Measurements from ENCODE around the gene PAFAH1B2. TPM values are rescaled to one million over a fixed set of nuclear protein-coding genes. Genes with fewer than 3 reads are reported as not detected.

PAFAH1B2 gene
- total and polyA plus RNA-seq, 3 donors from 2014 or later, result 66.5 to 156 (median 150) TPM

GRCh38 chr11:117201658-117202305, 57.7 kb downstream of the PAFAH1B2 start:
- intact Hi-C loops (cut with DNase I; ENCODE audit: low total_unique reads), result no loop called here
- H3K27ac ChIP-seq, result peak overlapping the region; percentile 53 to 91
- peak overlapping the region; percentile 47 to 56 for H3K4me3 ChIP-seq
- no peaks in the 10 kb centered on the region for H3K9me3 ChIP-seq
- 48 to 63% methylated on average over 10 to 14 of the region's 14 CpGs for WGBS, 2 donors
- peaks cover 21% of the 10 kb centered on the region for H3K4me1 ChIP-seq
- no peaks in the 10 kb centered on the region for H3K27me3 ChIP-seq
- TF ChIP-seq POLR2A (IDR thresholded peaks at IDR 0.05) (no peak), CTCF (IDR thresholded peaks at IDR 0.05) (no peak)
- H3K36me3 ChIP-seq (ENCODE audit: low read depth, missing control alignments), result no peaks in the 10 kb centered on the region
- DNase-seq, result no peak

- peaks cover 21% of the 10 kb centered on the region for H3K4me1 ChIP-seq
- H3K9me3 ChIP-seq, result no peaks in the 10 kb centered on the region
- intact Hi-C loops (cut with DNase I; ENCODE audit: low total_unique reads), result no loop called here
- 80 to 85% methylated on average over 4 to 7 of the region's 7 CpGs for WGBS, 2 donors
- no peak for DNase-seq
- H3K36me3 ChIP-seq (ENCODE audit: low read depth, missing control alignments), result no peaks in the 10 kb centered on the region
- peak overlapping the region; percentile 55 to 91 for H3K27ac ChIP-seq
- no peak overlapping the region for H3K4me3 ChIP-seq
- TF ChIP-seq POLR2A (IDR thresholded peaks at IDR 0.05) (no peak), CTCF (IDR thresholded peaks at IDR 0.05) (no peak)
- H3K27me3 ChIP-seq, result no peaks in the 10 kb centered on the region
Observed at GRCh38 chr11:117202386-117203068, 58.4 kb downstream of the PAFAH1B2 start.

DNA sequence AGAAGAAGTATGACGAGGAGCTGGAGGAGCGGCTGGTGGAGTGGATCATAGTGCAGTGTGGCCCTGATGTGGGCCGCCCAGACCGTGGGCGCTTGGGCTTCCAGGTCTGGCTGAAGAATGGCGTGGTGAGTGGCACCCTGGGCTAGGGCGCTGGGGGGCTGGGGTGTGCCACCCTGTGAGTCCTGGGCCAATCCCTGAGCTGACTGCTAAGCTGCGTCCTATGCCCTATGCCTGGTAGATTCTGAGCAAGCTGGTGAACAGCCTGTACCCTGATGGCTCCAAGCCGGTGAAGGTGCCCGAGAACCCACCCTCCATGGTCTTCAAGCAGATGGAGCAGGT, 59.0 kb downstream of the PAFAH1B2 start:
- TF ChIP-seq CTCF (IDR thresholded peaks at IDR 0.05) (no peak), POLR2A (IDR thresholded peaks at IDR 0.05) (no peak)

DNA sequence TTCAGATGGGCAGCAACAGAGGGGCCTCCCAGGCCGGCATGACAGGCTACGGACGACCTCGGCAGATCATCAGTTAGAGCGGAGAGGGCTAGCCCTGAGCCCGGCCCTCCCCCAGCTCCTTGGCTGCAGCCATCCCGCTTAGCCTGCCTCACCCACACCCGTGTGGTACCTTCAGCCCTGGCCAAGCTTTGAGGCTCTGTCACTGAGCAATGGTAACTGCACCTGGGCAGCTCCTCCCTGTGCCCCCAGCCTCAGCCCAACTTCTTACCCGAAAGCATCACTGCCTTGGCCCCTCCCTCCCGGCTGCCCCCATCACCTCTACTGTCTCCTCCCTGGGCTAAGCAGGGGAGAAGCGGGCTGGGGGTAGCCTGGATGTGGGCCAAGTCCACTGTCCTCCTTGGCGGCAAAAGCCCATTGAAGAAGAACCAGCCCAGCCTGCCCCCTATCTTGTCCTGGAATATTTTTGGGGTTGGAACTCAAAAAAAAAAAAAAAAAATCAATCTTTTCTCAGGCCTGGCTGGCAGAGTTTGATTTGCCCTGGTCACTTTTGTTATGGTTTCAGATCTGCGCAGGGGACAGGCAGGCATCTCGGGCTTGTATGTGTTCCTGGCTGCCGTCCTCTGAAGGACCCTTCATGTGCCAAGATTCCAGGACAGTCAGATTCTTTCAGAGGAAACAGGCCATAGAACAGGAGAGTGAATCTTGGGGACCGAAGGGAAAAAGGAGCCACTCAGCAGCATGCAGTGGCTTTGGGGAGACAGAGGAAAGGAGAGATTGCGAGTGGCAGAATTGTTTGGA, 60.4 kb downstream of the PAFAH1B2 start:
- Histone ChIP-seq H3K36me3 (ENCODE audit: low read depth, missing control alignments) (no peaks in the 10 kb centered on the region), H3K27me3 (no peaks in the 10 kb centered on the region), H3K9me3 (no peaks in the 10 kb centered on the region), H3K4me3 (no peak overlapping the region), H3K4me1 (peaks cover 17% of the 10 kb centered on the region), H3K27ac (peak overlapping the region; percentile 55 to 91)
- TF ChIP-seq CTCF (IDR thresholded peaks at IDR 0.05) (no peak), POLR2A (IDR thresholded peaks at IDR 0.05) (no peak)
- intact Hi-C loops (cut with DNase I; ENCODE audit: low total_unique reads), result no loop called here
- DNase-seq, result no peak
- 60 to 65% methylated on average over 11 to 16 of the region's 17 CpGs for WGBS, 2 donors

More for the DNA sequence above, 59.0 kb downstream of the PAFAH1B2 start:
- Histone ChIP-seq H3K9me3 (no peaks in the 10 kb centered on the region), H3K4me1 (peaks cover 21% of the 10 kb centered on the region), H3K36me3 (ENCODE audit: low read depth, missing control alignments) (no peaks in the 10 kb centered on the region), H3K27ac (peak overlapping the region; percentile 55 to 91), H3K4me3 (no peak overlapping the region), H3K27me3 (no peaks in the 10 kb centered on the region)
- intact Hi-C loops (cut with DNase I; ENCODE audit: low total_unique reads), result no loop called here
- 91 to 100% methylated on average over 9 to 10 of the region's 10 CpGs for WGBS, 2 donors
- no peak for DNase-seq

Data from testis (tissue), 3 donors.